ENCODE data around the gene ZFR. TPM values are rescaled to one million over a fixed set of nuclear protein-coding genes. Genes with fewer than 3 reads are reported as not detected.

Gene ZFR
- total RNA-seq, 1 donor from 2014 or later, result 80.8 TPM

MicroRNA genes within 50 kb of the gene (microRNA counts, 767-probe panel; counts per million panel counts)
- microRNA hsa-miR-579, result 3,572 to 3,585 counts per million in 2 donors

Small RNAs within 50 kb of the gene (microRNA-seq; reads per million reads assigned to microRNA genes)
- gene MIR579 (ENCODE audit: borderline number of aligned reads, borderline replicate concordance), result 2.4 reads per million

Small RNAs within 50 kb of the gene (small RNA-seq; reads per million reads assigned to genes)
- gene MIR579, result not detected
- not detected for gene RNU6-378P

Other genes starting within 250 kb of the ZFR start
- gene MTMR12, start 131.8 kb downstream of the ZFR start, total RNA-seq, result 23.8 TPM
- gene SUB1, start 140.8 kb upstream of the ZFR start, total RNA-seq, result 71.9 TPM